Measurements from ENCODE around the gene ANKRD39.
"Not testable (repeated sequence)": the region's sequence is repeated elsewhere in the genome, so short reads cannot be mapped to it uniquely, and the experiment has no call there.

ANKRD39 gene

GRCh38 chr2:96857667-96858372, at the start of gene ANKRD39:
Gene ANKRD39 (minus strand): TSS chr2:96858016. CDS start chr2:96857987, 29 bp downstream.
- DNase-seq (ENCODE audit: low spot score): peak; percentile 99

GRCh38 chr2:96906729-96907114, 48.9 kb upstream of the ANKRD39 start:
- DNase-seq (ENCODE audit: low spot score): peak; percentile 77

GRCh38 chr2:96903815-96904214, 46.0 kb upstream of the ANKRD39 start:
- DNase-seq (ENCODE audit: low spot score): no peak

- no peak for DNase-seq (ENCODE audit: low spot score)
These were observed 45.5 kb upstream of the ANKRD39 start for GRCh38 chr2:96903318-96903717.

GRCh38 chr2:96900237-96900636, 42.4 kb upstream of the ANKRD39 start:
- no peak for DNase-seq (ENCODE audit: low spot score)

- no peak for DNase-seq (ENCODE audit: low spot score)
These were observed 41.6 kb upstream of the ANKRD39 start for GRCh38 chr2:96899413-96899741.

GRCh38 chr2:96898641-96899412, 41.0 kb upstream of the ANKRD39 start:
- DNase-seq (ENCODE audit: low spot score): peak; percentile 40

DNA sequence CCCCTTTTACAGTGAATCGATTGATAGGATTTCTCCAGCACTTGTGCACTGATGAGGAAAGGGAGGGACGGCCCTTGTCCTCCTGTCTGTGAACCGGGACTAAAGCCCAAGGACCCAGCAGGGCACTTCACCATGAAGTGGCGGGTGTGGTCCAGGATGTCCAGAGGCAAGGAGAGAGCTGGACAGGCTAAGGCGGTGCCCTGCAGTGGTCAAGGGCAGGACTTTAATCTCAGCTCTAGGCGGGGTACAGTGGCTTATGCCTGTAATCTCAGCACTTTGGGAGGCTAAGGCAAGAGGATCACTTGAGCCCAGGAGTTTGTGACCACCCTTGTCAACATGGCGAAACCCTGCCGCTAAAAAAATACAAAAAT, 40.3 kb upstream of the ANKRD39 start:
- DNase-seq (ENCODE audit: low spot score): no peak

GRCh38 chr2:96897491-96898134, 39.8 kb upstream of the ANKRD39 start:
- no peak for DNase-seq (ENCODE audit: low spot score)

GRCh38 chr2:96895746-96896651, 38.2 kb upstream of the ANKRD39 start:
- DNase-seq (ENCODE audit: low spot score): no peak

GRCh38 chr2:96895032-96895745, 37.4 kb upstream of the ANKRD39 start:
- no peak for DNase-seq (ENCODE audit: low spot score)

- DNase-seq (ENCODE audit: low spot score): no peak
These were observed 36.3 kb upstream of the ANKRD39 start for GRCh38 chr2:96894151-96894531.

GRCh38 chr2:96893289-96894150, 35.7 kb upstream of the ANKRD39 start:
- no peak for DNase-seq (ENCODE audit: low spot score)

DNA sequence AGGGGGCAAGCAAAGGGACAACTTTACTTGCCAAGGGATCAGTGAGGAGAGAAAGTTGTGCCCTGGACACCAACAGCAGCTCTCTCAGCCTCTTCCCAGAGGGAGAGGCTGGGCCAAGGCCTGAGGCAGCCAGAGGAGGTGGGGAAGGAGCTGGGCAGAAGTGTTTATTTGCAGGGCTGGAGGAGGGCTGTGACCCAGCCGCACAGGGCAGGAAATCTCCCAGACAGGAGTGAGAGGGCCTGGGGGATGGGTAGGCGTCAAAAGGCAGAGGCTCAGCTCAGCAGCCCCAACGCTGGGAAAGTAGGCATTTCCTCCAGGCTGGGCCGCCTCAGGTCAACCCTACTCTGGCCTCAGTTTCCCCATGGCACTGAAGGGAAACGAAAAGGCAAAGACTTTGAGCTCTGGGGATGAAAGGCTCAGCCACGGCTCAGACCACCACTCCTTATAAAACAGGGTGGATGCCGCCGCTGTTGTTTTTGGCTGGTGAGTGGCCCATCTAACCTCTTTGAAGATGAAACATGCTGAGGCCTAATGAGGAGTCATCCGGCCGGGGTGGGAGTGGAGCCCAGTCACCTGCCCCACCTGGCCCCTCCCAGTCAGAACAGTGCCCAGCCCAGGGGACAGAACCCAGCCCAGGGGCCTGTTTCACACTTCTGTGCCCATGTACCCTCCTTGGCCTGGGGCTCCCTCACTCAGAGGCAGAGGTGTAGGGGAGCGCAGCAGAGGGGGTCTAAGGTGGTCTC, 33.9 kb upstream of the ANKRD39 start:
- DNase-seq (ENCODE audit: low spot score): no peak

GRCh38 chr2:96890726-96891385, 33.0 kb upstream of the ANKRD39 start:
- no peak for DNase-seq (ENCODE audit: low spot score)

- DNase-seq (ENCODE audit: low spot score): no peak
These were observed 32.4 kb upstream of the ANKRD39 start for GRCh38 chr2:96890252-96890651.

DNA sequence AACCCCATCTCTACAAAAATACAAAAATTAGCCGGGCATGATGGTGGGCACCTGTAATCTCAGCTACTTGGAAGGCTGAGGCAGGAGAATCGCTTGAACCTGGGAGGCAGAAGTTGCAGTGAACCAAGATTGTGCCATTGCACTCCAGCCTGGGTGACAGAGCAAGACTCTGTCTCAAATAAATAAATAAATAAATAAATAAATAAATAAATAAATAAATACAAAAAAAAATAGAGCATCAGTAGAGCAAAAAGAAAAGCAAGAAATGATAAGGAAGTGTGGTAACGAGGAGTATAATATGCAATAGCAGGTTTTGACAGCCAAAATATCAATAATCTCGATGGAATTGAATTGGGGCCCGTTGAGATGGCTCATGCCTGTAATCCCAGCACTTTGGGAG, 31.7 kb upstream of the ANKRD39 start:
- not testable (repeated sequence) for DNase-seq (ENCODE audit: low spot score)

GRCh38 chr2:96888072-96889011, 30.5 kb upstream of the ANKRD39 start:
- no peak for DNase-seq (ENCODE audit: low spot score)
